Jurkat, Clone E6-1 (cell line): Measurements from ENCODE around the gene VGLL3.

ENCODE experiments used
- DNase-seq: peaks from one replicate; pipeline ENCODE4 v3.0.0-alpha.2; 2011; ENCODE audit warnings: low read depth, low spot score
- H3K4me3 ChIP-seq: 2 replicates; pipeline ENCODE4 v1.5.1; 2011; ENCODE audit warnings: mild to moderate bottlenecking, low read length, control low read depth, moderate library complexity

The VGLL3 gene

DNA sequence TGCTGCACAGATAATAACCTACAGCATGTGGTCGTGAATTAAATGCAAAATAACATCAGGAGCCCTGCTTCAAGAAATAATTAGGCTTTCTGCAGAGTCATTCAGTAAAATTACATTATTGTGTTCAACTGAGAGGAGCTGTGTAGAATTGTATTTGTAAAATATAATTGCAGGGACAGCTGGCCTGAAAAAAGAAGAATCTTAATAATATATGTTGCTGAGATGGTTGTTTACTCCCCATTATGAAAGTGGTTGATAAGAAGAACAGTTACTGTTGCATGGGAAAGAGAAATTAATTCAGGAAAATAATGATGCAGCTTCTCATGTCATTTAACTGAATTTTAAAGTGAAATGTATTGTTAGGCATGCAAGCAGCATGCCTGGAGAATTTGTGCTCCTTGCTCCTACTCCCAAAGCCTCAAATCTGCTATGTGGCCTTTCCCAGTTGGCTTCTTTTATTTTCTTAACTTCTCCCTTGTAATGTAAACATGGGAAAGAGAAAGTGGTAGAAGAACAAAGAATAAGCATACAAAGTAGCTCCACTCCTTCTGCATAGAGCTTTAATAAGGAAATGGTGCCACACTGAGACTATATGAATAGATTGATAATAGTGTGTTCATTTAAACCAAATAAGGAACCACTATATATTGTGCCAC is 100.1 kb downstream of the VGLL3 start:
- no peak for DNase-seq
- H3K4me3 ChIP-seq: no peak overlapping the region
